ENCODE results near the gene TRUB2. TPM values are rescaled to one million over a fixed set of nuclear protein-coding genes. Genes with fewer than 3 reads are reported as not detected.
A peak's percentile ranks its signal among the peaks of the same experiment; 100 is the strongest.

Gene TRUB2, protein sequence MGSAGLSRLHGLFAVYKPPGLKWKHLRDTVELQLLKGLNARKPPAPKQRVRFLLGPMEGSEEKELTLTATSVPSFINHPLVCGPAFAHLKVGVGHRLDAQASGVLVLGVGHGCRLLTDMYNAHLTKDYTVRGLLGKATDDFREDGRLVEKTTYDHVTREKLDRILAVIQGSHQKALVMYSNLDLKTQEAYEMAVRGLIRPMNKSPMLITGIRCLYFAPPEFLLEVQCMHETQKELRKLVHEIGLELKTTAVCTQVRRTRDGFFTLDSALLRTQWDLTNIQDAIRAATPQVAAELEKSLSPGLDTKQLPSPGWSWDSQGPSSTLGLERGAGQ
- total RNA-seq (2014; rRNA removed; shearing (Covaris generic)) = 30.2 and 36.9 TPM in 2 replicates

DNA sequence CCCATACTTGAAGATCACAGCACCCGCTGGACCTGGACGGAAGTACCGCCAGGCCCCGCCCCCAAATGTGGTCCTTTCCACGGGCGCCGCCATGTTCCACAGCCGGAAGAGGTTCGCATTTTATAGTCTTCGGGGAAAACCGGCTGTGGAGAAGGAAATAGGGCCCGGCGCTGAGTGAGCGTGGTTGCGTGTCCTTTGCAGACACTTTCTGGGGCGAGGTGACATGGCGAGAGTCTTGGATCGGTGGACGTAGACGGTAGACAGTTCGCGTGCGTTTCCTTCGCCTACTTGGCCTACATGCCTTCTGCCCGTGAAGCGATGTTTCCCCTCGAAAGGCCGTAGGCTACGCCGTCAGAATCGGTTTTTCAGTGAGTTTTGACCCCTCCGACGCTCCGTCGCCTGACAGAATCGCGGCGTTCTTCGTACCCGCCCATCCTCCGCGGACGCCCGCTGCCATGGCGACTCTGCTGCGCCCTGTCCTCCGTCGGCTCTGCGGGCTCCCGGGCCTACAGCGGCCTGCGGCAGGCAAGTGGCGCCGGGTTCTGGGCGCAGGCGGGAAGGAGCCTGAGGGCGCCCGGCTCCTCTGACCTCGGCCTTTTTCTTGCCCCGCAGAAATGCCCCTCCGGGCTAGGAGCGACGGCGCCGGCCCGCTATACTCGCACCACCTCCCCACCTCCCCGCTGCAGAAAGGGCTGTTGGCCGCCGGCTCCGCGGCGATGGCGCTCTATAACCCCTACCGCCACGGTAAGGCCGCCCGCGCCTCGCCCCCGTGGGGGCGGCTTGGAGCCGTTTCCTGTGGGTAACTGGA, at the start of gene TRUB2, which contains the start of gene COQ4:
TRUB2 (minus strand) TSS at position 44 of the 808 bp plus-strand sequence; CDS start at position 5, 39 bp downstream.
COQ4 (plus strand) TSS at position 436 of the 808 bp plus-strand sequence; CDS start at position 456, 20 bp downstream.
- Histone ChIP-seq H3K36me3 (peaks cover 6% of the 10 kb centered on the region; the same call in 1 of the 2 replicates), H3K9me3 (replicated peaks) (no peaks in the 10 kb centered on the region), H3K4me1 (no peaks in the 10 kb centered on the region), H3K4me3 (peak within 1 kb of the TSS; percentile 69), H3K27me3 (no peaks in the 10 kb centered on the region), H3K27ac (peak within 1 kb of the TSS; percentile 71)
- peak; percentile 97 to 99 for DNase-seq

DNA sequence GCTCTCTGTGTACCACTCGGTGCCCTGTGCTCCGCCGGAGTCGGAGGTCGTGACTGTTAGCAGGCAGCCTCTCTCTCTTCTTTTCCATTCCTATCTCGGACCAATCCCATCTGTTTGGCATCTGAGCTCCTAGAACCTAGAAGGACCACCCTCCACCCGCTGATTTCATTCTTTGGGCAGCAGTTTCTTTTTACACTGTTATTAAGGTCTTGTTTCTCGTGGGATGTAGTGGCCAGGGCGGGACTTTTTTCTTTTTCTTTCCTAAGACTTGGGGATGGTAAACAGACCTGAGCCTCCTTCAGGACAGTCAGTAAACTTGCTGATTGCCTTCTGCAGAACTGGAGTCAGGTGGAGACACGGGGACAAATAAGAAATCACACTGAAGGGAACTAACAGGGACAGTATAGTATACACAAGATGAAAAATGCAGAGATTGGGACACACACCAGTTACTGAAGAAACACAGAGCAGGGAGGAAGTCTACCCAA, 49.4 kb upstream of the TRUB2 start:
- no peak for DNase-seq
- Histone ChIP-seq H3K4me3 (peak overlapping the region; percentile 87), H3K4me1 (no peaks in the 10 kb centered on the region), H3K27me3 (no peaks in the 10 kb centered on the region), H3K9me3 (replicated peaks) (no peaks in the 10 kb centered on the region), H3K27ac (peak overlapping the region; percentile 88), H3K36me3 (peaks cover 3% of the 10 kb centered on the region; the same call in 1 of the 2 replicates)

DNA sequence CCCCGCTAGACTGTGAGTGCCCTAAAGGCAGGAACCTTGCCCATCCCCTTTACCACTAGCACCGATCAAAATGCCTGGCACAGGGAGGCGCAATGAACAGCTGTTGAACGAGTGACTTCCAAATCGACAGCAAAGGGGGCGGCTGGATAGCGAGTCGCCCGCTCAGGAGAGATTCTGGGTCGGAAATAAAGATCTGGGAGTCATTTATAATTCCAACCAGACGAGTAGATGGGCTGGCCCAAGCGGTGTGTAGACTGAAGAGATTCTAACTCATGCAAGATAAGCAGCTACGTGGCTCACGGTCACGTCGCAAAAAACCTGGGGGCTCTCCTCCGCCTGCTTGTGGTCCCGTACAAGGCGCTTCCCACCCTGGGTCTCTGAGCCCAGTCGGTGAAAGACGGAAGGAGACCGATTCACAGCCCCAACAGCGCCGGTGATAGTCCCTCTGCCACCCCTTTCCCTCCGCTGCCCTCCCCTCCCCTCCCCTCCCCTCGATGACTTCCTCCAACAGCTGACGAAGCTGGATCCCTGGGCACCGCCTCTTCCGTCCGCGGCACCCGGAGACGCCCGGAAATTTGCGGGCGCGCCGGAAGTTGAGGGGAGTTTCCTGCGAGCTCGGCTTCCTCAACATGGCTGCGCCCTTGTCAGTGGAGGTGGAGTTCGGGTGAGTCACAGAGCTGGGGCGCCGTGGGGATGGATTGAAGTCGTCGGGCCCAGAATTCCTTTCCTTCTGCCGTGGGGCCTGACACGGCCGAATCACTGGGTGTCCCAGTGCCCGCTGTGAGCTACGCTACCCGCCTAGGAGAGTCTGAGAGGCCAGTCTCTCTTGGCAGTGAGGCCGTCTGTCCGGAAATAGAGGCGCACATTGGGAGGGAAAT, 48.7 kb upstream of the TRUB2 start, which contains the start of gene URM1:
URM1 (plus strand) TSS at position 623 of the 878 bp plus-strand sequence; CDS start at position 630, 7 bp downstream.
- peak within 1 kb of the TSS; percentile 88 for H3K27ac ChIP-seq
- peak; percentile 96 to 97 for DNase-seq
- H3K4me3 ChIP-seq = peak within 1 kb of the TSS; percentile 87
- no peaks in the 10 kb centered on the region for H3K4me1 ChIP-seq
- H3K36me3 ChIP-seq = 0 out of 2 replicates have a peak, but pooled peaks cover 3% of the 10 kb centered on the region
- H3K9me3 ChIP-seq (replicated peaks) = no peaks in the 10 kb centered on the region
- H3K27me3 ChIP-seq = no peaks in the 10 kb centered on the region

DNA sequence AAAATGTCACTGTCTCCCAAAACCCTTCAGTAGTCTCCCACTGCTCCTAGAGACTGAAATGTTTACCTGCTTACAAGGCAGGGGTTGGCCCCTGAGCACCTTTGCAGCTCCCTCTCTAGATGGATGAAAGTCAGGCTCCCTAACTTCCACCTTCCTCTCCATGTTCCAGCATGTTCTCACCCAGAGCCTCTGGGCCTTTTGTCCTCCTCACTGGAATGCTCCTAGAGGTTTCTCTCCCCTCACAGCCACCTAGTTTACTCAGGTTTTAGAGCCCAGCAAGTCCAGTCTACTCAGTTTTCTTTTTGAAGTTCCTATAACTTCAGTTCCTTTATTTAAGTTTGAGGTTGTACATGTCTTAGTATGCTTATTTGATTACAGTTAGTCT, 48.1 kb upstream of the TRUB2 start:
- DNase-seq = no peak
- Histone ChIP-seq H3K4me1 (peaks cover 2% of the 10 kb centered on the region; the same call in 1 of the 2 replicates), H3K27me3 (no peaks in the 10 kb centered on the region), H3K27ac (peak overlapping the region; percentile 88), H3K36me3 (0 out of 2 replicates have a peak, but pooled peaks cover 3% of the 10 kb centered on the region), H3K4me3 (peak overlapping the region; percentile 87), H3K9me3 (replicated peaks) (no peaks in the 10 kb centered on the region)

DNA sequence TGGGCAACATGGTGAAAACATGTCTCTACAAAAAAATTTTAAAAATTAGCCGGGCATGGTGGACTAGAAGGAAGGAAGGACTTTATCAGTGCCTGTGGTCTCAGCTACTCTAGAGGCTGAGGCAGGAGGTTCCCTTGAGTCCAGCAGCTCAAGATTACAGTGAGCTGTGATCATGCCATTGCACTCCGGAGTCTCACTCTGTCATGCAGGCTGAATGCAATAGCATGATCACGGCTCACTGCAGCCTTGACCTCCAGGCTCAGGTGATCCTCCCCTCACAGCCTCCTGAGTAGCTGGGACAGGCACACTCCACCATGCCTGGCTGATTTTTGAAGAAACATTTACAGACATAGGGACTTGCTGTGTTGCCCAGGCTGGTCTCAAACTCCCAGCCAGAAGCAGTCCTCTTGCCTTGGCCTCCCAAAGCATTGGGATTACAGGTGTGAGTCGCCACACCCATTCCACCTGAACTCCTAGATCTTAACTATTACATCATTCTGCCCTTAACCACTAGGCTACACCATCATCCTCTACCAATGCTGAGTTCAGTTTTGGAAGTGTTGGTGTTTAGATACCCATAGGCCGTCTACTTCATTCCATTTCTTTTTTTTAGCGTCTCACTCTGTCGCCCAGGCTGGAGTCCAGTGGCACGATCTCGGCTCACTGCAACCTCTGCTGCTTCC, 46.9 kb upstream of the TRUB2 start:
- Histone ChIP-seq H3K36me3 (0 out of 2 replicates have a peak, but pooled peaks cover 3% of the 10 kb centered on the region), H3K27ac (no peak overlapping the region), H3K27me3 (no peaks in the 10 kb centered on the region), H3K4me3 (no peak overlapping the region), H3K9me3 (replicated peaks) (no peaks in the 10 kb centered on the region), H3K4me1 (peaks cover 4% of the 10 kb centered on the region; the same call in 1 of the 2 replicates)
- DNase-seq = no peak

DNA sequence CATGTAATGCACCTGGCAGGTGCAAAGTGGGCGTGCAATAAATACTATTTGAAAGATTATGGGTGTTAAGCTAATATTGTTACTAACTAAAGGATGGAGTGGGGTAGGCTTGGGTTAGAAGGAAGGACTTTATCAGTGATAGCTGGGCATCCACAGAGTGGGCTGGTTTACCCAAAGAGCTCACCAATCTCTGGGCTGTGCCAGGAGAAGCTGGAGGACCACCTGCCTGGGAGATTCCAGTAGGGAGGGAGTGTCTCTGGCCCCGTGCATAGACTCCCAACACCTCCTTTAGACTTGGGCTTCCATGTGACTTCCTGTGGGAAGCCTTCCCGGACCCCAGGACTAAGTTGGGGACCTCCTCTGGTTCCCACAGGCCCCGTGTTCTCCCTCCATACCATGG, 43.3 kb upstream of the TRUB2 start:
- DNase-seq = no peak
- peak overlapping the region; percentile 70 for H3K27ac ChIP-seq
- H3K4me1 ChIP-seq = peaks cover 25% of the 10 kb centered on the region; the same call in 1 of the 2 replicates
- H3K36me3 ChIP-seq = no peaks in the 10 kb centered on the region
- H3K9me3 ChIP-seq (replicated peaks) = no peaks in the 10 kb centered on the region
- peak overlapping the region; percentile 51 for H3K4me3 ChIP-seq
- no peaks in the 10 kb centered on the region for H3K27me3 ChIP-seq

DNA sequence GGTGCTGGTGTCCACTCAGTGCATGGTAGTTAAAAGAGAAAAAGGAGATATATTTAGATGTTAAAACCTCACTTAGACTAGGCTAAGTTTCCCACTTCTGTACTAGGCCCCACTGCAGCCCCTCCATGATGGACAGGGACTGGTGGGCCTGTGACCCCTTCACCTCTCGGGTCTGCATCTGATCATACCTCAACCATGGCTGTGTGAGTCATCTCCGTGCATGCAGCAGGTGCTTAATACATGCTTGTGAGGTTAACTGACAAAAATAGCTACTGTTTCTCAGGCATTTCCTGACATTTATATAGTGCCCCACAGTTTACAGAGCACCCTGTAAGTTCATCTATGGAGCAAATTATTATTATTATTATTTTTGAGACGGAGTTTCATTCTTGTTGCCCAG, 40.5 kb upstream of the TRUB2 start:
- no peaks in the 10 kb centered on the region for H3K36me3 ChIP-seq
- no peaks in the 10 kb centered on the region for H3K9me3 ChIP-seq (replicated peaks)
- H3K4me3 ChIP-seq = no peak overlapping the region
- peaks cover 25% of the 10 kb centered on the region; the same call in 1 of the 2 replicates for H3K4me1 ChIP-seq
- peak; percentile 68 to 70 for DNase-seq
- peak overlapping the region; percentile 58 for H3K27ac ChIP-seq
- no peaks in the 10 kb centered on the region for H3K27me3 ChIP-seq

DNA sequence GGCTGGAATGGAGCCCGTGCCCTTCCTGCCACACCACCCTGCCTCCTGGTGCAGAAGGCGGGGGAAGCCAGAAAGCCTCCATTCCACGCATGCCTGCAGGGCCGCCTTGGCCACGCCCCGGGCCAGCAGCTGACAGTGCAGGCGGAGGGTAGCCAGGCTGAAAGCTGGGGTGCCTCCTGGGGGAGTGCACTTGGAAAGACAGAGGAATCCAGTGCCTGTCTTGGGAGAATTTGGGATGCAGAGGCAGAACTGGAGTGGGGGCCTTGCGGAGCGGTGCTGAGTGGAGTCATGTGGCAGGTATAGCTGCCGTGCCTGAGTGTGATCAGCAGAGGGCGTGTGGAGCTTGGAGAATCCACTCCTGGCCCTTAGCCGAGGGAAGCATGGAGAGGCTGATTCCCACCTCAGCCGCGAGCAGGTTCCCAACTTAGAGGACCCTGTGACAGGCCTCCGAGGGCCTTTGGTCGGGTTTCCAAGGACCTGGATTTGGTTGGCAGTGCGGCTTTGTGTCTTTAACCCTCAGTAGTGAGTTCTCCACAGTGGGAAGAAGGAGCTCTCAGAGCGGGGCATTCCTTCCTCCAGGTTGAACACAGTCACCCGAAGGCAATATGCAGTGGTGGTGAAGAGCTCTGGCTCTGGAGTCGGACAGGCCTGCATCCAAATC, 39.9 kb upstream of the TRUB2 start:
- H3K36me3 ChIP-seq = no peaks in the 10 kb centered on the region
- DNase-seq = peak; percentile 93 to 97
- H3K27me3 ChIP-seq = no peaks in the 10 kb centered on the region
- no peaks in the 10 kb centered on the region for H3K9me3 ChIP-seq (replicated peaks)
- H3K4me3 ChIP-seq = peak overlapping the region; percentile 35
- peak overlapping the region; percentile 58 for H3K27ac ChIP-seq
- peaks cover 25% of the 10 kb centered on the region; the same call in 1 of the 2 replicates for H3K4me1 ChIP-seq

DNA sequence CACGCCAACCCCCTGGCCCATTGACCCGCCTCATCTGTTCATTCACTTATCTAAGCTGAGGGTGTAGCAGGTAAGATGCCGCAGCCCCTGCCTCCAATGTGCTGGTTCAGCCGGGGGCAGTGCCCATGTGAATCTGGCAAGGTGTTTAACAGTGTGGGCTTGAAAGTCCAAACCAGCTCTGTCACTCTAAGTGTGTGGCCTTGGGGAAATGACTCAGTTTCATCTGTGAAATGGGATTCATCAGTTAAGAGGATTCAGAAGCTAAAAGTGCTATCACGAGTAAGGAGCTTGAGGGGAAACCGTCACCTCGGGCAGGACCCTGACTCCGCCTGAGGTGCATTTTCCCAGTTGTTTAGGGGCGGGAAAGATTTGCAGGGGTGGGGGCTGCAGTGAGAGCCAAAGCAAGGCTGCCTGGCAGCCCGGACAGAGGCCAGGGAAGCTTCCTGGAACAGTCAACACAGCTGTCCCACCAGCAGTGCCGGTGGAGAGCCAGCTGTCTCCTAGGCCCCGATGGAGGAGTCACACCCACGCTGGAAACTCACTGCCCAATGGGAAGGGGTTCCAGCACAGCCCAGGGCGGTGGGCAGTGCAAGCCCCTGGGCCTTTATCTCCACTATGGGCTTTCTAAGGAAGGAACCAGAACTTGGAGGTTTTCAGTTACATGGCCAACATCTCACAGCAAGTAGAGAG, 39.2 kb upstream of the TRUB2 start:
- no peaks in the 10 kb centered on the region for H3K27me3 ChIP-seq
- H3K9me3 ChIP-seq (replicated peaks) = no peaks in the 10 kb centered on the region
- peak overlapping the region; percentile 58 for H3K27ac ChIP-seq
- H3K4me1 ChIP-seq = peaks cover 25% of the 10 kb centered on the region; the same call in 1 of the 2 replicates
- peak; percentile 88 to 91 for DNase-seq
- no peaks in the 10 kb centered on the region for H3K36me3 ChIP-seq
- peak overlapping the region; percentile 35 for H3K4me3 ChIP-seq

DNA sequence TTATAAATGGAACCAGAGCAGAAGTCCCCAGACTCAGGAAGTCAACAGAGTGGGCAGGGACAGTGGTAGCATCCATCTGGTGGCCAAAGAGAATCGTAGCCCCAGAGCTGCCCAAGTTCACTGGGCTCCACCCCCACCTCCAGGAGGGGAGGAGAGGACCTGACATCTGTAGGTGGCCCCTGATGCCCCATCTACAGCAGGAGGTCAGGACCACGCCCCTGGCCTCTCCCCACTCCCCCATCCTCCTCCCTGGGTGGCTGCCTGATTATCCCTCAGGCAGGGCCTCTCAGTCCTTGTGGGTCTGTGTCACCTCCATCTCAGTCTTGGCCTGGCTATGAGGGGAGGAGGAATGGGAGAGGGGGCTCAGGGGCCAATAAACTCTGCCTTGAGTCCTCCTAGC, 38.6 kb upstream of the TRUB2 start:
- peaks cover 25% of the 10 kb centered on the region; the same call in 1 of the 2 replicates for H3K4me1 ChIP-seq

DNA sequence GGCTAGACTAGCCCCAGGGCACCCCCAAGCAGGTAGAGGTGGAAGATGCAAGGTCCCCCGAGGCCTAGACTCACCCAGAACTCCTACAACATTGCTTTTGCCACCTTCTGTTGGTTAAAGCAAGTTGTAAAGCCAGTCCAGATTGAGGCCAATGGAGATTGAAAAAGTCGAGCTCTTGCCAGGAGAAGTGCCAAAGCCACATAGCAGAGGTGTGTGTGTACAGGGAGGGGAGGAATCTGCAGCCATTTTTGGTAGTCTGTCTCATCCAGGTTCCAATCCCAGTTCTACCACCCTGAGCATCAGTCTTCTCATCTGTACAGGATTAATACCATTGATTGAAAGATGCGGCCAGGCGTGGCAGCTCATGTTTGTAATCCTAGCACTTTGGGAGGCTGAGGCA, 36.6 kb upstream of the TRUB2 start:
- no peak for DNase-seq
- Histone ChIP-seq H3K9me3 (replicated peaks) (no peaks in the 10 kb centered on the region), H3K27ac (no peak overlapping the region), H3K36me3 (peaks cover 6% of the 10 kb centered on the region; the same call in 1 of the 2 replicates), H3K27me3 (no peaks in the 10 kb centered on the region), H3K4me3 (no peak overlapping the region), H3K4me1 (peaks cover 21% of the 10 kb centered on the region; the same call in 1 of the 2 replicates)

More for the DNA sequence above, 38.6 kb upstream of the TRUB2 start:
- Histone ChIP-seq H3K4me3 (no peak overlapping the region), H3K9me3 (replicated peaks) (no peaks in the 10 kb centered on the region), H3K36me3 (no peaks in the 10 kb centered on the region), H3K27me3 (no peaks in the 10 kb centered on the region), H3K27ac (peak overlapping the region; percentile 58)
- no peak for DNase-seq

DNA sequence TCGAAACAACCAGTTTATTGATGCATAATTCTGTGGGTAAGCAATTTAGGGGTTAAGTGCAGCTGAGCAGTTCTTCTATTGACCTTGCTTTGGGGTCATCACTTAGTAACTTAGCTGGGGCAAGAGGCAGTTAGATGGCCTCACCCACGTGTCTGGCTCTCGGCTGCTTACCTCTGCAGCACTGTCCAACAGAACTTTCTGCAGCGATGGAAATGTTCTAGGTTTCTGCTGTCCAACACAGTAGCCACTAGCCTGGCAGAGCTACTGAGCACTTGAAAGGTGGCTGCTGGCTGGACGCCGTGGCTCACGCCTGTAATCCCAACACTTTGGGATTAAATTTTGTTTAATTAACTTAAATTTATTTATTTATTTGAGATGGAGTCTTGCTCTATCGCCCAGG, 35.8 kb upstream of the TRUB2 start:
- no peak for DNase-seq
- Histone ChIP-seq H3K36me3 (peaks cover 9% of the 10 kb centered on the region), H3K27ac (no peak overlapping the region), H3K27me3 (no peaks in the 10 kb centered on the region), H3K9me3 (replicated peaks) (no peaks in the 10 kb centered on the region), H3K4me1 (peaks cover 15% of the 10 kb centered on the region; the same call in 1 of the 2 replicates), H3K4me3 (no peak overlapping the region)
